ENCODE results near the gene HPD.
"Not testable (repeated sequence)": the region's sequence is repeated elsewhere in the genome, so short reads cannot be mapped to it uniquely, and the experiment has no call there.

HPD gene

GRCh38 chr12:121798787-121799155 lies 59.9 kb downstream of the HPD start:
- DNase-seq (ENCODE audit: low spot score) = no peak

GRCh38 chr12:121797937-121798786 lies 60.5 kb downstream of the HPD start:
- DNase-seq (ENCODE audit: low spot score) = no peak

GRCh38 chr12:121796855-121797751 lies 61.6 kb downstream of the HPD start:
- DNase-seq (ENCODE audit: low spot score) = peak; percentile 93

- peak; percentile 87 for DNase-seq (ENCODE audit: low spot score)
These were observed 63.4 kb downstream of the HPD start for GRCh38 chr12:121795034-121795968.

- no peak for DNase-seq (ENCODE audit: low spot score)
These were observed 64.1 kb downstream of the HPD start for GRCh38 chr12:121794534-121795033.

GRCh38 chr12:121793838-121794533 lies 64.7 kb downstream of the HPD start:
- peak; percentile 93 for DNase-seq (ENCODE audit: low spot score)

- DNase-seq (ENCODE audit: low spot score) = peak; percentile 61
These were observed 65.2 kb downstream of the HPD start, which contains the start of gene RHOF for GRCh38 chr12:121793440-121793837. Gene RHOF (minus strand): TSS chr12:121793688. CDS start chr12:121793633, 55 bp downstream.

- no peak for DNase-seq (ENCODE audit: low spot score)
These were observed 65.8 kb downstream of the HPD start for GRCh38 chr12:121792607-121793439.

- no peak for DNase-seq (ENCODE audit: low spot score)
These were observed 66.7 kb downstream of the HPD start for GRCh38 chr12:121791671-121792551.

- DNase-seq (ENCODE audit: low spot score) = not testable (repeated sequence)
These were observed 67.9 kb downstream of the HPD start for GRCh38 chr12:121790785-121791184.

GRCh38 chr12:121789800-121790728 lies 68.6 kb downstream of the HPD start:
- DNase-seq (ENCODE audit: low spot score) = no peak

All from GM03348 (cell line).